K562 (cell line): Measurements from ENCODE around the gene LEPR. TPM values are rescaled to one million over a fixed set of nuclear protein-coding genes. Genes with fewer than 3 reads are reported as not detected.
A peak's percentile ranks its signal among the peaks of the same experiment; 100 is the strongest.

Experiments used
- ATAC-seq: fragments of 200-7000 bp; cut with Tn5 transposase; 3 replicates; pipeline ENCODE4 v1.9.1; 2020; ENCODE audit warnings: moderate library complexity
- BruUV-seq: library from RNA; stranded (reverse); fragments of 400-500 nt; replicated peaks from 2 replicates; lab custom pipeline; 2021; lab: Mats Ljungman, UMichigan
- CTCF ChIA-PET: fragments of 300-600 bp; formaldehyde crosslinking; extraction: SDS; loops from one replicate; lab custom pipeline; 2021; ENCODE audit warnings: low intra/inter-chr PET ratio; lab: Yijun Ruan, JAX
- POLR2A ChIA-PET: fragments of 300-600, 350-650 bp; sonication (Branson Sonifier 250); formaldehyde crosslinking; extraction: SDS; loops from one replicate; lab custom pipeline; 2021; ENCODE audit warnings: antibody characterized with exemption, inconsistent platforms; lab: Yijun Ruan, JAX
- DNase-seq, 4 experiments: peaks; one replicate each; pipeline versions ENCODE4 v3.0.0 to v3.0.0-alpha.2; 2011 to 2018; ENCODE audit warnings: low spot score in 3 of 4, mixed read lengths in 3 of 4; ENCODE audit errors: extremely low read depth in 1 of 4
- FAIRE-seq: peaks from 2 replicates; lab custom pipeline; 2011; peaks lifted over from hg19 to GRCh38; lab: Jason Lieb, UNC
- H2AFZ ChIP-seq: 2 replicates; pipeline ENCODE4 v1.6.0; 2011; ENCODE audit warnings: low read depth, low read length, control low read depth, inconsistent platforms
- H3K27ac ChIP-seq: fragments of 200-600 bp; 3 replicates; pipeline ENCODE4 v1.8.0; 2011; ENCODE audit warnings: low read depth, mild to moderate bottlenecking, control low read depth, inconsistent platforms, low read length, moderate library complexity, mixed read lengths; ENCODE audit errors: extremely low read depth
- H3K27me3 ChIP-seq, 2 experiments: fragments of 300-600 bp in 1 of 2; 2 replicates in 1 of 2; 3 replicates in 1 of 2; pipeline versions ENCODE4 v1.6.0 to v1.8.0; 2011; ENCODE audit warnings: inconsistent platforms in 2 of 2, low read length in 2 of 2, mild to moderate bottlenecking in 1 of 2, mixed read lengths in 1 of 2, moderate library complexity in 1 of 2; ENCODE audit not compliant: control insufficient read depth in 2 of 2, insufficient read depth in 2 of 2
- H3K36me3 ChIP-seq: fragments of 300-600 bp; 3 replicates; pipeline ENCODE4 v1.8.0; 2011; ENCODE audit warnings: mild to moderate bottlenecking, low read length, inconsistent platforms; ENCODE audit not compliant: control insufficient read depth, insufficient read depth
- H3K4me1 ChIP-seq, 2 experiments: fragments of 200-600 bp in 1 of 2; replicated peaks in 1 of 2; 2 replicates in 1 of 2; 3 replicates in 1 of 2; pipeline versions ENCODE4 v1.5.1 to v1.8.0; 2011; ENCODE audit warnings: inconsistent platforms in 2 of 2, low read length in 2 of 2, mild to moderate bottlenecking in 1 of 2, mixed read lengths in 1 of 2, moderate library complexity in 1 of 2; ENCODE audit not compliant: control insufficient read depth in 2 of 2, insufficient read depth in 2 of 2
- H3K4me2 ChIP-seq: 2 replicates; pipeline ENCODE4 v1.6.1; 2011; ENCODE audit warnings: low read length, control low read depth, inconsistent platforms, mixed read lengths; ENCODE audit not compliant: insufficient read depth
- H3K4me3 ChIP-seq: fragments of 200-600 bp; sonication (generic), shearing (Covaris generic); 2 replicates; pipeline ENCODE4 v1.5.1; 2016; ENCODE audit warnings: control low read depth, inconsistent platforms
- H3K79me2 ChIP-seq: fragments of 200-600 bp; 3 replicates; pipeline ENCODE4 v1.8.0; 2011; ENCODE audit warnings: low read length, inconsistent platforms; ENCODE audit not compliant: control insufficient read depth, insufficient read depth
- H3K9ac ChIP-seq, 2 experiments: 2 replicates each; pipeline versions ENCODE4 v1.6.0 to v1.6.1; 2011; ENCODE audit warnings: low read depth in 2 of 2, low read length in 2 of 2, control low read depth in 1 of 2, inconsistent platforms in 1 of 2, mild to moderate bottlenecking in 1 of 2, mixed read lengths in 1 of 2; ENCODE audit not compliant: insufficient read depth in 1 of 2
- H3K9me1 ChIP-seq: one replicate; pipeline ENCODE4 v1.6.0; 2011; ENCODE audit warnings: inconsistent platforms, mild to moderate bottlenecking, low read length, moderate library complexity; ENCODE audit not compliant: control insufficient read depth, insufficient read depth
- H3K9me3 ChIP-seq: replicated peaks from 2 replicates; pipeline ENCODE4 v1.5.1; 2011; ENCODE audit warnings: low read depth, low read length, inconsistent platforms; ENCODE audit not compliant: control insufficient read depth, insufficient read depth
- H4K20me1 ChIP-seq: replicated peaks from 2 replicates; pipeline ENCODE4 v1.6.1; 2011; ENCODE audit warnings: low read length, inconsistent platforms, mixed read lengths; ENCODE audit not compliant: control insufficient read depth, insufficient read depth
- KLF10 ChIP-seq: fragments of 250-450 bp; sonication (Bioruptor Pico); IDR thresholded peaks from 2 replicates; pipeline ENCODE4 v1.6.1; 2021; ENCODE audit warnings: matching md5 sums
- KLF13 ChIP-seq: fragments of 450-650 bp; IDR thresholded peaks from 2 replicates; pipeline ENCODE4 v1.6.1; 2016; ENCODE audit warnings: missing genetic modification characterization, low read depth, mild to moderate bottlenecking, missing compliant biosample characterization, moderate library complexity, borderline replicate concordance
- NR2C1 ChIP-seq, 2 experiments: fragments of 450-650 bp; IDR thresholded peaks; 2 replicates each; pipeline ENCODE4 v1.6.1; 2017; ENCODE audit warnings: mild to moderate bottlenecking in 2 of 2, antibody characterized with exemption in 1 of 2, inconsistent platforms in 1 of 2, missing compliant biosample characterization in 1 of 2, missing genetic modification characterization in 1 of 2
- RAD21 ChIP-seq, 2 experiments: fragments of 250-450 bp in 1 of 2; fragments of 450-650 bp in 1 of 2; sonication (Bioruptor Pico) in 1 of 2; formaldehyde crosslinking in 1 of 2; IDR thresholded peaks in 1 of 2; conservative IDR thresholded peaks in 1 of 2; 2 replicates each; pipeline versions ENCODE4 v1.4.0 to v1.8.0; 2020 to 2022; ENCODE audit warnings: mild to moderate bottlenecking in 2 of 2, moderate library complexity in 1 of 2
- RBM25 ChIP-seq: fragments of 200-400 bp; formaldehyde crosslinking; IDR thresholded peaks from 2 replicates; pipeline ENCODE4 v1.6.1; 2018; ENCODE audit warnings: low read length, low read depth, moderate library complexity; ENCODE audit not compliant: severe bottlenecking
- SMAD4 ChIP-seq: fragments of 250-450 bp; sonication (Bioruptor Pico); conservative IDR thresholded peaks from 2 replicates; pipeline ENCODE4 v1.8.0; 2021; ENCODE audit warnings: inconsistent platforms, mild to moderate bottlenecking, moderate library complexity
- SRSF7 ChIP-seq: fragments of 200-400 bp; formaldehyde crosslinking; optimal IDR thresholded peaks from 2 replicates; pipeline ENCODE3; 2017; ENCODE audit warnings: mild to moderate bottlenecking, low read depth, low read length
- WGBS: fragments of 100-300 bp; shearing (Covaris generic); methylation state at CpG from one replicate; pipeline ENCODE4 v1.1.6; 2016; ENCODE audit warnings: low coverage, mixed read lengths; ENCODE audit not compliant: insufficient coverage; ENCODE audit errors: missing lambda C conversion rate; 5-methylcytosine and 5-hydroxymethylcytosine counted together
- in situ Hi-C: fragments of 300-500 bp; cut with MboI; formaldehyde crosslinking; loops from 4 replicates; pipeline ENCODE4 v1.15.0; 2018; ENCODE audit warnings: inconsistent platforms, mixed read lengths
- intact Hi-C: fragments of 100-400 bp; cut with micrococcal nuclease; formaldehyde crosslinking; loops from 2 replicates; pipeline ENCODE4 v1.14.2; 2022
- polyA plus RNA-seq, 8 experiments: library from polyadenylated mRNA; depleted of rRNA in 4 of 8; stranded (reverse) in 5 of 8; unstranded in 3 of 8; fragments of >200 nt; fragmentation: Nextera tagmentation in 2 of 8; fragmentation: Illumina TruSeq in 1 of 8; extraction: Ambion mirVana in 2 of 8; extraction: Trizol in 1 of 8; gene quantifications; 2 replicates each; pipeline versions ENCODE4 v1.2.1 to v1.2.3, GENCODE V29; 2011 to 2014; ENCODE audit warnings: inconsistent platforms in 1 of 8, missing spikeins in 1 of 8
- total RNA-seq, 7 experiments: library from RNA; depleted of rRNA in 6 of 7; stranded (reverse); fragments of >200 nt in 6 of 7; fragmentation: Illumina TruSeq in 2 of 7; extraction: Trizol in 2 of 7; gene quantifications; 2 replicates each; pipeline versions ENCODE4 v1.2.1 to v1.2.3, GENCODE V29; 2011 to 2021; ENCODE audit warnings: low replicate concordance in 1 of 7
- TF ChIP-seq, protein P1 (sequence below): sonication (generic); formaldehyde crosslinking; IDR thresholded peaks from 2 replicates; pipeline ENCODE4 v1.4.0; 2020; ENCODE audit warnings: mild to moderate bottlenecking, missing genetic modification reagents
- TF ChIP-seq, protein P2 (sequence below): fragments of 450-650 bp; IDR thresholded peaks from 2 replicates; pipeline ENCODE4 v1.6.1; 2017; ENCODE audit warnings: antibody characterized with exemption, mild to moderate bottlenecking

The LEPR gene
- total and polyA plus RNA-seq, 9 of the 15 experiments (the other 6 are each of a cell fraction or from before 2014, with no cell fraction given): 12.2 to 111 (median 43.1) TPM

- Histone ChIP-seq H3K9me3 (no peaks in the 10 kb centered on the region), H3K27ac (no peak overlapping the region), H3K36me3 (peaks cover 87% of the 10 kb centered on the region), H4K20me1 (no peaks in the 10 kb centered on the region), H3K9me1 (no peaks in the 10 kb centered on the region), H3K4me2 (no peak overlapping the region), H3K4me3 (no peak overlapping the region), H3K27me3 (no peaks in the 10 kb centered on the region), H3K4me1 (peaks cover 0 to 25% of the 10 kb centered on the region in 2 experiments), H3K9ac (no peak overlapping the region), H2AFZ (no peak overlapping the region), H3K79me2 (no peaks in the 10 kb centered on the region)
- CTCF ChIA-PET: interaction anchor here (0.7 kb wide), 1 partner anchor 216 kb away, joined by 3 read pairs; no protein-coding TSS in a partner anchor
- DNase-seq (no peak), FAIRE-seq (no peak), ATAC-seq (no peak)
- TF ChIP-seq KLF10 (CRISPR knock-in tag) (no peak), RBM25 (peak; percentile 54)
- WGBS: 77% methylated on average over 2 of the region's 2 CpGs
- POLR2A ChIA-PET: no interaction called here
- no TSS peak for BruUV-seq
- intact Hi-C loops (no loop called here), in situ Hi-C loops (no loop called here)
These were observed 12.6 kb upstream of the LEPR start for GRCh38 chr1:65407877-65408276.

DNA sequence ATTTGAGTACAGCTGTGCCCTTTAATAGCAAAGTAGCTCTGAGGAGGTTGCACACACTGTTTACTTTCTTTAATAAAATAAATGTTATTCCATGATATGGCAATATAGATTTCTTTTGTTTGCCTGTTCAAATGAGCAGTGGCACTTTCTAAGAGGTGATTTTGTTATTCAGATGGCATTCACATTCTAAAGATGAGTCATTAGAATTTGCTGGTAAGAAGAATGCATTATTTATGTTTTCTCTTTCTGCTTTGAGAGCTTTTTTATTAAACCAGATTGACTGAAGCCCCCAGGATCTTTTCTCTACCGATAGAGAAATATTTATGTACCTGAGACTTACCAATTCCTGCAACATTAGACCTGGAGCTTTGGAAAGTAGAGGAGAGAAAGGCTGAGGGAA is 11.2 kb upstream of the LEPR start:
- peaks cover 6 to 39% of the 10 kb centered on the region in 2 experiments for H3K4me1 ChIP-seq
- H3K9me3 ChIP-seq: no peaks in the 10 kb centered on the region
- FAIRE-seq (no peak), ATAC-seq (no peak), DNase-seq (no peak)
- H3K79me2 ChIP-seq: peaks cover 3% of the 10 kb centered on the region; the same call in 1 of the 3 replicates
- CTCF ChIA-PET: no interaction called here
- H3K4me2 ChIP-seq: no peak overlapping the region
- H3K27me3 ChIP-seq: no peaks in the 10 kb centered on the region
- no peaks in the 10 kb centered on the region for H4K20me1 ChIP-seq
- no peak overlapping the region for H3K4me3 ChIP-seq
- H3K9ac ChIP-seq: no peak overlapping the region
- peaks cover 88% of the 10 kb centered on the region for H3K36me3 ChIP-seq
- intact Hi-C loops (no loop called here), in situ Hi-C loops (no loop called here)
- POLR2A ChIA-PET: interaction anchor here (0.6 kb wide), 1 partner anchor 261 kb away, joined by 3 read pairs; no protein-coding TSS in a partner anchor
- WGBS: 89% methylated on average over 1 of the region's 1 CpG
- H3K9me1 ChIP-seq: no peaks in the 10 kb centered on the region
- no peak overlapping the region for H3K27ac ChIP-seq
- no TSS peak for BruUV-seq
- H2AFZ ChIP-seq: no peak overlapping the region
- TF ChIP-seq, protein P1, sequence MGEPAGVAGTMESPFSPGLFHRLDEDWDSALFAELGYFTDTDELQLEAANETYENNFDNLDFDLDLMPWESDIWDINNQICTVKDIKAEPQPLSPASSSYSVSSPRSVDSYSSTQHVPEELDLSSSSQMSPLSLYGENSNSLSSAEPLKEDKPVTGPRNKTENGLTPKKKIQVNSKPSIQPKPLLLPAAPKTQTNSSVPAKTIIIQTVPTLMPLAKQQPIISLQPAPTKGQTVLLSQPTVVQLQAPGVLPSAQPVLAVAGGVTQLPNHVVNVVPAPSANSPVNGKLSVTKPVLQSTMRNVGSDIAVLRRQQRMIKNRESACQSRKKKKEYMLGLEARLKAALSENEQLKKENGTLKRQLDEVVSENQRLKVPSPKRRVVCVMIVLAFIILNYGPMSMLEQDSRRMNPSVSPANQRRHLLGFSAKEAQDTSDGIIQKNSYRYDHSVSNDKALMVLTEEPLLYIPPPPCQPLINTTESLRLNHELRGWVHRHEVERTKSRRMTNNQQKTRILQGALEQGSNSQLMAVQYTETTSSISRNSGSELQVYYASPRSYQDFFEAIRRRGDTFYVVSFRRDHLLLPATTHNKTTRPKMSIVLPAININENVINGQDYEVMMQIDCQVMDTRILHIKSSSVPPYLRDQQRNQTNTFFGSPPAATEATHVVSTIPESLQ (CRISPR knock-in tag): no peak
- TF ChIP-seq KLF13 (tag): no peak
- TF ChIP-seq SMAD4: no peak
- TF ChIP-seq, protein P2, sequence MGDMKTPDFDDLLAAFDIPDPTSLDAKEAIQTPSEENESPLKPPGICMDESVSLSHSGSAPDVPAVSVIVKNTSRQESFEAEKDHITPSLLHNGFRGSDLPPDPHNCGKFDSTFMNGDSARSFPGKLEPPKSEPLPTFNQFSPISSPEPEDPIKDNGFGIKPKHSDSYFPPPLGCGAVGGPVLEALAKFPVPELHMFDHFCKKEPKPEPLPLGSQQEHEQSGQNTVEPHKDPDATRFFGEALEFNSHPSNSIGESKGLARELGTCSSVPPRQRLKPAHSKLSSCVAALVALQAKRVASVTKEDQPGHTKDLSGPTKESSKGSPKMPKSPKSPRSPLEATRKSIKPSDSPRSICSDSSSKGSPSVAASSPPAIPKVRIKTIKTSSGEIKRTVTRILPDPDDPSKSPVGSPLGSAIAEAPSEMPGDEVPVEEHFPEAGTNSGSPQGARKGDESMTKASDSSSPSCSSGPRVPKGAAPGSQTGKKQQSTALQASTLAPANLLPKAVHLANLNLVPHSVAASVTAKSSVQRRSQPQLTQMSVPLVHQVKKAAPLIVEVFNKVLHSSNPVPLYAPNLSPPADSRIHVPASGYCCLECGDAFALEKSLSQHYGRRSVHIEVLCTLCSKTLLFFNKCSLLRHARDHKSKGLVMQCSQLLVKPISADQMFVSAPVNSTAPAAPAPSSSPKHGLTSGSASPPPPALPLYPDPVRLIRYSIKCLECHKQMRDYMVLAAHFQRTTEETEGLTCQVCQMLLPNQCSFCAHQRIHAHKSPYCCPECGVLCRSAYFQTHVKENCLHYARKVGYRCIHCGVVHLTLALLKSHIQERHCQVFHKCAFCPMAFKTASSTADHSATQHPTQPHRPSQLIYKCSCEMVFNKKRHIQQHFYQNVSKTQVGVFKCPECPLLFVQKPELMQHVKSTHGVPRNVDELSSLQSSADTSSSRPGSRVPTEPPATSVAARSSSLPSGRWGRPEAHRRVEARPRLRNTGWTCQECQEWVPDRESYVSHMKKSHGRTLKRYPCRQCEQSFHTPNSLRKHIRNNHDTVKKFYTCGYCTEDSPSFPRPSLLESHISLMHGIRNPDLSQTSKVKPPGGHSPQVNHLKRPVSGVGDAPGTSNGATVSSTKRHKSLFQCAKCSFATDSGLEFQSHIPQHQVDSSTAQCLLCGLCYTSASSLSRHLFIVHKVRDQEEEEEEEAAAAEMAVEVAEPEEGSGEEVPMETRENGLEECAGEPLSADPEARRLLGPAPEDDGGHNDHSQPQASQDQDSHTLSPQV: no peak
- TF ChIP-seq RAD21 (CRISPR knock-in tag; conservative IDR thresholded peaks at IDR 0.05 in 1 of 2, IDR thresholded peaks at IDR 0.05 in 1 of 2): no peak
- no peak for TF ChIP-seq SRSF7
- TF ChIP-seq NR2C1 (IDR thresholded peaks at IDR 0.05): no peak
- no peak for TF ChIP-seq NR2C1 (tag; IDR thresholded peaks at IDR 0.05)
